Karpas-422 (cell line): Measurements from ENCODE around the gene GDF7. TPM values are rescaled to one million over a fixed set of nuclear protein-coding genes. Genes with fewer than 3 reads are reported as not detected.

Experiments
- DNase-seq: peaks from one replicate; pipeline ENCODE4 v3.0.0-alpha.2; 2015
- H2AFZ ChIP-seq: fragments of 200-600 bp; sonication (generic); 2 replicates; pipeline ENCODE4 v1.6.1; 2014; ENCODE audit warnings: antibody characterized with exemption, low read length, mixed read lengths
- H3K27ac ChIP-seq: fragments of 200-600 bp; sonication (generic); 2 replicates; pipeline ENCODE4 v1.5.1; 2014; ENCODE audit warnings: mild to moderate bottlenecking, low read length, moderate library complexity
- H3K27me3 ChIP-seq: fragments of 200-600 bp; sonication (generic); 2 replicates; pipeline ENCODE4 v1.6.1; 2014; ENCODE audit warnings: low read length, mixed read lengths
- H3K36me3 ChIP-seq: fragments of 200-600 bp; sonication (generic); 2 replicates; pipeline ENCODE4 v1.6.1; 2014; ENCODE audit warnings: low read length, mixed read lengths; ENCODE audit not compliant: insufficient read depth
- H3K4me1 ChIP-seq: fragments of 200-600 bp; sonication (generic); 2 replicates; pipeline ENCODE4 v1.6.1; 2014; ENCODE audit warnings: mild to moderate bottlenecking, low read length, mixed read lengths
- H3K4me2 ChIP-seq: fragments of 200-600 bp; sonication (generic); 2 replicates; pipeline ENCODE4 v1.6.1; 2014; ENCODE audit warnings: low read length, low read depth, mild to moderate bottlenecking; ENCODE audit not compliant: poor library complexity, severe bottlenecking
- H3K4me3 ChIP-seq: fragments of 200-600 bp; sonication (generic); 2 replicates; pipeline ENCODE4 v1.5.1; 2014; ENCODE audit warnings: mild to moderate bottlenecking, antibody characterized with exemption, low read length, mixed read lengths
- H3K79me2 ChIP-seq: fragments of 200-600 bp; sonication (generic); 2 replicates; pipeline ENCODE4 v1.6.1; 2014; ENCODE audit warnings: mild to moderate bottlenecking, low read length, mixed read lengths
- H3K9ac ChIP-seq: fragments of 200-600 bp; sonication (generic); 2 replicates; pipeline ENCODE4 v1.6.0; 2014; ENCODE audit warnings: low read length
- H3K9me2 ChIP-seq: fragments of 200-600 bp; sonication (generic), shearing (Covaris generic); replicated peaks from 2 replicates; pipeline ENCODE4 v1.6.0; 2014; ENCODE audit warnings: mild to moderate bottlenecking, low read length, moderate library complexity; ENCODE audit not compliant: insufficient read depth
- H3K9me3 ChIP-seq: fragments of 300-700, 200-600 bp; sonication (generic); 2 replicates; pipeline ENCODE4 v1.6.1; 2014; ENCODE audit warnings: low read length, mixed read lengths
- H4K20me1 ChIP-seq: fragments of 200-600 bp; sonication (generic); 2 replicates; pipeline ENCODE4 v1.6.1; 2014; ENCODE audit warnings: mild to moderate bottlenecking, antibody characterized with exemption, low read length, low read depth; ENCODE audit not compliant: insufficient read depth
- total RNA-seq: library from RNA; depleted of rRNA; stranded (reverse); fragments of >200 nt; shearing (Covaris generic); gene quantifications from 2 replicates; pipeline ENCODE4 v1.2.3, GENCODE V29; 2014; ENCODE audit warnings: low replicate concordance

Gene GDF7
- total RNA-seq, 1 experiment from 2014 or later = under 0.01 TPM

DNA sequence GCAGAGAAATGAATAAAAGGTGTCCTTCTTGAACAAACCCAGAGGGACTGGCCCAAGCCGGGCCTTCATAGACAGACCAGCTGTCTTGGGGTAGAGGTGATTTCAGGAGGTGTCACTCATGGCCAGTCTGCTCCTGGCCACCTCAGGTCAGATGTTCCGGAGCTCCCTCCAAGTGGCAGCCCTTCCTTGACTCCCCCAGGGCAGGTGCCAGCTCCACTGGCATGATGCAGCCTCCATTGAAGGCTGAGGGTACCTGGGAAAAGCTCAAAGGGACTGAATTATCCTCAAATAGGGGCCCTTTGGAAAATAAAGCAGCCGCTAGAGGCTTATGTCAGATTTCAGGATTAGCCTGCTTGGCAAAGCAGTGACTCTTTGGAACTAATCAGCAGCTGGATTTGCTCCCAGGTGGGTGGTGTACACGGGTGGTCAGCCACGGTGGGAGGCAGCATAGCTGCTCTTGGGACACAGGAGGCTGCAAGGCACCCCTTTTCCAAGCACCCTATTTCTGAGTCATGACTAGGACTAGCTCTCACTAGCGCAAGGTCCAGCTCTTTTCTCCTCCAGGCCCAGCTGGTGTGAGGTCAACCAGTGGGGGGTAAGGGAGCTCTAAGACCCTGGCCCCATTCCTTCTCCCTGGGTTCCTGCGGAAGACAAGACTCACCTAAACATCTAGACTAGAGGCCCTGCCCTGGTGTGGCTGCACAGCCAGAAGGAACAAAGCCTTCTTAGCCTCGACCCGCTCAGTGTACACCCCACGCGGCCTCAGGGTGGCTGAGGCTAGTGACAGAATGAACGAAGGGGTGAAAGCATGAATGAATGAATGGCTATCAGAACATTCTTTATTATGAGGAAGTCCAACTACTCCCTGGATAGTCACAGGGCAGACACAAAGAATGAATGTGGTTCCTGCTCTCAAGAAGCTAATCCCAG, 45.3 kb upstream of the GDF7 start:
- H3K9me3 ChIP-seq = no peaks in the 10 kb centered on the region
- H4K20me1 ChIP-seq = peaks cover 4% of the 10 kb centered on the region; the same call in 1 of the 2 replicates
- H3K9ac ChIP-seq = no peak overlapping the region
- no peaks in the 10 kb centered on the region for H3K9me2 ChIP-seq
- H3K27me3 ChIP-seq = no peaks in the 10 kb centered on the region
- H2AFZ ChIP-seq = no peak overlapping the region
- H3K36me3 ChIP-seq = no peaks in the 10 kb centered on the region
- H3K4me1 ChIP-seq = no peaks in the 10 kb centered on the region
- H3K27ac ChIP-seq = no peak overlapping the region
- no peaks in the 10 kb centered on the region for H3K79me2 ChIP-seq
- no peak overlapping the region for H3K4me3 ChIP-seq
- no peak for DNase-seq
- H3K4me2 ChIP-seq = no peak overlapping the region

GRCh38 chr2:20622296-20622686, 44.7 kb upstream of the GDF7 start:
- Histone ChIP-seq H3K27ac (no peak overlapping the region), H3K9me3 (no peaks in the 10 kb centered on the region), H3K4me1 (no peaks in the 10 kb centered on the region), H3K79me2 (no peaks in the 10 kb centered on the region), H3K9ac (no peak overlapping the region), H3K4me2 (no peak overlapping the region), H3K4me3 (no peak overlapping the region), H3K9me2 (no peaks in the 10 kb centered on the region), H4K20me1 (peaks cover 10% of the 10 kb centered on the region; the same call in 1 of the 2 replicates), H2AFZ (no peak overlapping the region), H3K27me3 (no peaks in the 10 kb centered on the region), H3K36me3 (no peaks in the 10 kb centered on the region)
- DNase-seq = no peak

DNA sequence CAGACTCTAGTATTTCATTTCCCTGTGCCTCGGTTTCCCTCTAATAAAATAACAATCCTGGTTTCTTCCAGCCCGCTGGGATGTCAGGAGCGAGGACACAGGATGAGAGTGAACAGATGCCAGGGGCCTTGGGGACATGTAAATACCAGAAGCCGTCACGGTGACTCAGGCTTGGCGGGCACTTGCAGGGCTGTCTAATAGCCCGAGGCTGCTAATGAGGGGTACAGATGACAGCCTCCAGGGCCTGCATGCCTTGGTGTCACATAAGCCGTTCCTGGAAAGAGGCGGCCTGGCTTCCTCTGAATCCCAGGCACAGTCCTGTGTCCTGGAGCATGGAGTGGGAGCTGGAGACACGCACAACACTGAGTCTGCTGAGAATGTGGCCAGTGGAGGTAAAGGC, 44.2 kb upstream of the GDF7 start:
- no peaks in the 10 kb centered on the region for H3K9me2 ChIP-seq
- no peaks in the 10 kb centered on the region for H3K27me3 ChIP-seq
- H3K4me2 ChIP-seq = no peak overlapping the region
- DNase-seq = no peak
- H3K4me1 ChIP-seq = no peaks in the 10 kb centered on the region
- no peak overlapping the region for H3K4me3 ChIP-seq
- H3K79me2 ChIP-seq = no peaks in the 10 kb centered on the region
- H3K9me3 ChIP-seq = no peaks in the 10 kb centered on the region
- H4K20me1 ChIP-seq = peaks cover 10% of the 10 kb centered on the region; the same call in 1 of the 2 replicates
- H3K27ac ChIP-seq = no peak overlapping the region
- H2AFZ ChIP-seq = no peak overlapping the region
- no peak overlapping the region for H3K9ac ChIP-seq
- no peaks in the 10 kb centered on the region for H3K36me3 ChIP-seq

- H3K4me2 ChIP-seq = no peak overlapping the region
- no peaks in the 10 kb centered on the region for H3K4me1 ChIP-seq
- no peaks in the 10 kb centered on the region for H3K9me3 ChIP-seq
- DNase-seq = no peak
- H3K79me2 ChIP-seq = no peaks in the 10 kb centered on the region
- H3K9me2 ChIP-seq = no peaks in the 10 kb centered on the region
- no peak overlapping the region for H3K4me3 ChIP-seq
- H3K27me3 ChIP-seq = no peaks in the 10 kb centered on the region
- H2AFZ ChIP-seq = no peak overlapping the region
- no peak overlapping the region for H3K27ac ChIP-seq
- H4K20me1 ChIP-seq = peaks cover 10% of the 10 kb centered on the region; the same call in 1 of the 2 replicates
- H3K9ac ChIP-seq = no peak overlapping the region
- H3K36me3 ChIP-seq = no peaks in the 10 kb centered on the region
Measured at GRCh38 chr2:20623241-20623640, 43.7 kb upstream of the GDF7 start.

DNA sequence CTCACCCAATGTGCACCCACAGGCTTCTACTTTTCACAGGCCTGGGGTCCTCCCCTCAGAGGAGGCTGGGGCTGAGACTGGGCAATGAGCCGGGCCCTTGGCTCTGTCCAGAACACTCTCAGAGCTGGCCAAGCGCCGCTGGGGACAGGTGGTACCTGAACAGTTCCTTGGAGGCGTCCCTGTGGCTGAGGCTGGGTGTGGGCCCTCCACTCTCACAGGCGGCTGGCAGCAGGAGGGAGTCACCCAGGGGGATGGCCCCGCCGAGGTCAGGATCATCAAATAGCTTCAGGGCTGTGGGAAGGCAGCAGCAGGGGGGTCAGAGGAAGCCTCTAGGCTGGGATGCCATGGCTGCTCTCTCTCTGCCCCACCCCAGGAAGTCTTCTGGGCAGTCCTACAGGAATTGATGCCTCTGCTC, 43.2 kb upstream of the GDF7 start:
- H3K4me3 ChIP-seq = no peak overlapping the region
- no peaks in the 10 kb centered on the region for H3K79me2 ChIP-seq
- H3K4me2 ChIP-seq = no peak overlapping the region
- H3K9me3 ChIP-seq = no peaks in the 10 kb centered on the region
- no peaks in the 10 kb centered on the region for H3K4me1 ChIP-seq
- H3K9ac ChIP-seq = no peak overlapping the region
- no peak overlapping the region for H2AFZ ChIP-seq
- DNase-seq = no peak
- H3K9me2 ChIP-seq = no peaks in the 10 kb centered on the region
- peaks cover 10% of the 10 kb centered on the region; the same call in 1 of the 2 replicates for H4K20me1 ChIP-seq
- no peaks in the 10 kb centered on the region for H3K36me3 ChIP-seq
- no peaks in the 10 kb centered on the region for H3K27me3 ChIP-seq
- H3K27ac ChIP-seq = no peak overlapping the region

DNA sequence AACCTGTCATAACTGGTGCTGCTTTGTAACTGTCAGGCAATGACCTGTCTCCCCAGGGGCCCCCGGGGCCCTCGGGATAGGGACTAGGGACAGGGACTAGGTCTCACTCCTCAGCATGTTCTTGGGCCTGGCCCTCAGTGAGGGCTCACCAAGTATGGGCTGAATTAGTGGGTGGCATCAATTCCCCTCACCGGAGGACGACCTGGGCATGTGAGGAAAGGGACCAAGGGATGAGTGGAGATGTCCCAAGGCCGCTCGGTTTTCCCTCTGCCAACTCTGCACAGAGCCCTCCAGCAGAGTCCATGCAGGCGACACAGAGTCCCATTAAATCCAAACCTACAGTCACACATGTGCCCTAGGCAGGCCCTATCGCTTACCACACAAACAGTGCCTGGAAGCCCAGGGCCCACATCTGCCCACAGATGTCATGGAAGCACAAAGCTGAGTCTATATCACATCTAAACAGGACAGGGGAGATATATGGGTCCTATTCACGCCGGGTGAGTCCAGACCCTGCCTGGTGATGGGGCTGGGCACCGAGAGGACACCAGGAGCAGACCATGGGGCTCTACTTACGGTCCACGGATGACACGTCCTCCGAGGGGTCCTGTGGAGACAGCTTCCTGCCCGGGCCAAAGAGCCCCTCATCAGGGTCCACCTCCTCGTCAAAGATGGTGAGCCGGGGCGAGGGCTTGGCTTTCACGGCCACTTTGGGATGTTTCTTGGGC, 42.6 kb upstream of the GDF7 start:
- H3K4me3 ChIP-seq = no peak overlapping the region
- no peak for DNase-seq
- H3K4me1 ChIP-seq = no peaks in the 10 kb centered on the region
- H3K36me3 ChIP-seq = no peaks in the 10 kb centered on the region
- no peak overlapping the region for H2AFZ ChIP-seq
- no peaks in the 10 kb centered on the region for H3K27me3 ChIP-seq
- peaks cover 10% of the 10 kb centered on the region; the same call in 1 of the 2 replicates for H4K20me1 ChIP-seq
- H3K27ac ChIP-seq = no peak overlapping the region
- no peaks in the 10 kb centered on the region for H3K9me3 ChIP-seq
- no peaks in the 10 kb centered on the region for H3K79me2 ChIP-seq
- no peak overlapping the region for H3K9ac ChIP-seq
- H3K9me2 ChIP-seq = no peaks in the 10 kb centered on the region
- no peak overlapping the region for H3K4me2 ChIP-seq

DNA sequence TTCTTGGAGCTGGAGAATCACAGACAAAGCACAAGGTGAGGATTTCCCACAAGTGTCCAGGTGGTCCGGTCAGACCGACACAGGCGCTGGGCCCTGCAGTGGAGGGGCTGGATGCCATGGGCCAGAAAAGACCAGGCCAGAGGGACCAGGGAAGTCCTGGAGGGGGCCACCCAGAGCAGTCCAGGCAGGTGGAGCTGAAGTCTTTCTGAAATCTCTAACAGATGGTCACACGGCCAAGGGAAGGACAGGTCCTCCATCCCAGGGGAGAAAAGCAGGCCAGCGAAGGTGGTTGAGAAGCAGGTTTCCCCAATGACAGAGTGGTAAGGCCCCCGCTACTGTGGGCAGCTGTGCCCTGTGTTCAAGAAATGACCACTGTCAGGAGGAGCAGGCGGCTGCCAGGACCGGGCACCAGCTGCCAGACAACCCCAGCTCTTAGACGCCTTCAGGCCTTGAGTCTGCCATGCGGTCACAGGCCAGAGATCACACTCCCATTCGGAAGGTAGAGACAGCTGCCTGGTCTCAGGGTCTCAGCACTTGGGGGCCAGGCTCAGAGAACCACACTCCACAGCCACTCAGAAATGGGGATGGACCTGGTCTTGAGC, 42.0 kb upstream of the GDF7 start:
- no peak overlapping the region for H3K4me2 ChIP-seq

More for the DNA sequence above, 42.0 kb upstream of the GDF7 start:
- Histone ChIP-seq H3K9me2 (no peaks in the 10 kb centered on the region), H3K79me2 (no peaks in the 10 kb centered on the region), H3K36me3 (no peaks in the 10 kb centered on the region), H4K20me1 (peaks cover 10% of the 10 kb centered on the region; the same call in 1 of the 2 replicates), H3K4me1 (no peaks in the 10 kb centered on the region), H3K9me3 (no peaks in the 10 kb centered on the region), H3K4me3 (no peak overlapping the region), H3K27ac (no peak overlapping the region), H3K27me3 (no peaks in the 10 kb centered on the region), H3K9ac (no peak overlapping the region), H2AFZ (no peak overlapping the region)
- no peak for DNase-seq
